COLO829 (cell line): ENCODE measurements around the gene DYRK4.

Experiments
- DNase-seq: peaks from one replicate; pipeline ENCODE4 v3.0.0; 2012; ENCODE audit warnings: low spot score

DYRK4 gene

GRCh38 chr12:4563336-4563735, 1.3 kb downstream of the DYRK4 start:
- DNase-seq: no peak

GRCh38 chr12:4564818-4565217, 2.8 kb downstream of the DYRK4 start:
- no peak for DNase-seq

- no peak for DNase-seq
Measured at GRCh38 chr12:4566474-4566873, 4.5 kb downstream of the DYRK4 start.

GRCh38 chr12:4567073-4567881, 5.3 kb downstream of the DYRK4 start:
- no peak for DNase-seq

- DNase-seq: no peak
Measured at GRCh38 chr12:4569261-4569660, 7.3 kb downstream of the DYRK4 start.

GRCh38 chr12:4572680-4573079, 10.7 kb downstream of the DYRK4 start:
- no peak for DNase-seq

- DNase-seq: peak; percentile 60
Measured at GRCh38 chr12:4579305-4580102, 17.5 kb downstream of the DYRK4 start.

- DNase-seq: no peak
Measured at GRCh38 chr12:4580281-4580688, 18.3 kb downstream of the DYRK4 start.

GRCh38 chr12:4584281-4584680, 22.3 kb downstream of the DYRK4 start:
- DNase-seq: no peak

- no peak for DNase-seq
Measured at GRCh38 chr12:4584896-4585295, 22.9 kb downstream of the DYRK4 start.

- no peak for DNase-seq
Measured at GRCh38 chr12:4586500-4586899, 24.5 kb downstream of the DYRK4 start.

GRCh38 chr12:4587108-4587507, 25.1 kb downstream of the DYRK4 start:
- no peak for DNase-seq

GRCh38 chr12:4588916-4589315, 26.9 kb downstream of the DYRK4 start:
- no peak for DNase-seq

- no peak for DNase-seq
Measured at GRCh38 chr12:4589941-4590340, 27.9 kb downstream of the DYRK4 start.

GRCh38 chr12:4591180-4591687, 29.2 kb downstream of the DYRK4 start:
- DNase-seq: no peak

GRCh38 chr12:4595881-4596280, 33.9 kb downstream of the DYRK4 start:
- DNase-seq: no peak

- DNase-seq: no peak
Measured at GRCh38 chr12:4603421-4603820, 41.4 kb downstream of the DYRK4 start.

- DNase-seq: no peak
Measured at GRCh38 chr12:4603946-4604345, 41.9 kb downstream of the DYRK4 start.

- DNase-seq: peak; percentile 73
Measured at GRCh38 chr12:4604684-4605193, 42.7 kb downstream of the DYRK4 start.

- no peak for DNase-seq
Measured at GRCh38 chr12:4607056-4607455, 45.0 kb downstream of the DYRK4 start.

- no peak for DNase-seq
Measured at GRCh38 chr12:4609071-4609470, 47.1 kb downstream of the DYRK4 start.

- no peak for DNase-seq
Measured at GRCh38 chr12:4610481-4610880, 48.5 kb downstream of the DYRK4 start.

GRCh38 chr12:4615667-4616066, 53.7 kb downstream of the DYRK4 start:
- DNase-seq: no peak
